ENCODE data around the gene PRAC2. TPM values are rescaled to one million over a fixed set of nuclear protein-coding genes. Genes with fewer than 3 reads are reported as not detected.

Gene PRAC2
- not detected in 2 replicates for total RNA-seq

DNA sequence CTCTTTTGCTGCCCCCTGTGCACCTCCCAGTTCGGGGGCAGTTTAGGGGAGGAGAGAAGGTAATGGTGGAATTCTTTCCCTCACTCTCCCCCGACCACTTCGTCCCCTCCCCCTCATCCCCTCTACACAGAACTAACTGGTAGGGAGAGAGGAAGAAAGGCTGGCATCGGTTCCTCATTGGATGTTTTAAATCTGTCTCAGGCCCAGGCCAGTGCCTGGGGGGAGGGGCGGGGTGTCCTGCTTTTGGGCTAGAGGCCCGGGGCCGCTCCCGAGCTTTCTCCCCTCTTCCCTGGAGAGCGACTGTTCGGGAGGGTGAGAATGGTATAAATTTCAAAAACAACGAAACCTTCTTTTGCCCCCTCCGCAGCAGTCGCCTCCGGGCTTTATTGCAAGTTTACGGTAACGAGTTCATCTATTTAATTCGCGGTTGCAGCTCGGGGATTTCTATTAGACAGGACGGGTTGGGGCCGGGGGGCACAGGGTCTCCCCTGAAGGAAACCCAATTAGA, at the start of gene PRAC2:
PRAC2 (plus strand) TSS at position 271 of the 508 bp plus-strand sequence. CDS start 1,226 bp downstream, outside the sequence.
- no peak for DNase-seq (ENCODE audit: insufficient read length, low spot score, missing footprints)
- no peaks in the 10 kb centered on the region for H3K9me3 ChIP-seq (ENCODE audit: low read depth, low read length)
- no peaks in the 10 kb centered on the region for H3K79me2 ChIP-seq (ENCODE audit: insufficient read depth, low read length)
- H3K4me1 ChIP-seq (ENCODE audit: insufficient read depth, low read length) = peaks cover 5% of the 10 kb centered on the region
- H3K27me3 ChIP-seq (ENCODE audit: insufficient read depth, low read length) = peaks cover 99% of the 10 kb centered on the region
- H4K20me1 ChIP-seq (ENCODE audit: insufficient read depth, low read length) = peaks cover 3% of the 10 kb centered on the region
- no peaks in the 10 kb centered on the region for H3K36me3 ChIP-seq (ENCODE audit: insufficient read depth, low read length)
- no peak within 1 kb of the TSS for H3K4me3 ChIP-seq (ENCODE audit: insufficient read depth, low read length)
- TF ChIP-seq, protein P1, sequence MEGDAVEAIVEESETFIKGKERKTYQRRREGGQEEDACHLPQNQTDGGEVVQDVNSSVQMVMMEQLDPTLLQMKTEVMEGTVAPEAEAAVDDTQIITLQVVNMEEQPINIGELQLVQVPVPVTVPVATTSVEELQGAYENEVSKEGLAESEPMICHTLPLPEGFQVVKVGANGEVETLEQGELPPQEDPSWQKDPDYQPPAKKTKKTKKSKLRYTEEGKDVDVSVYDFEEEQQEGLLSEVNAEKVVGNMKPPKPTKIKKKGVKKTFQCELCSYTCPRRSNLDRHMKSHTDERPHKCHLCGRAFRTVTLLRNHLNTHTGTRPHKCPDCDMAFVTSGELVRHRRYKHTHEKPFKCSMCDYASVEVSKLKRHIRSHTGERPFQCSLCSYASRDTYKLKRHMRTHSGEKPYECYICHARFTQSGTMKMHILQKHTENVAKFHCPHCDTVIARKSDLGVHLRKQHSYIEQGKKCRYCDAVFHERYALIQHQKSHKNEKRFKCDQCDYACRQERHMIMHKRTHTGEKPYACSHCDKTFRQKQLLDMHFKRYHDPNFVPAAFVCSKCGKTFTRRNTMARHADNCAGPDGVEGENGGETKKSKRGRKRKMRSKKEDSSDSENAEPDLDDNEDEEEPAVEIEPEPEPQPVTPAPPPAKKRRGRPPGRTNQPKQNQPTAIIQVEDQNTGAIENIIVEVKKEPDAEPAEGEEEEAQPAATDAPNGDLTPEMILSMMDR (IDR thresholded peaks at IDR 0.05; ENCODE audit: extremely low read depth, low read depth, low read length) = no peak
- no peak within 1 kb of the TSS for H3K4me2 ChIP-seq (ENCODE audit: insufficient read depth, low read length)
- H3K27ac ChIP-seq (ENCODE audit: low read depth, low read length) = no peak within 1 kb of the TSS
- no peak within 1 kb of the TSS for H2AFZ ChIP-seq (ENCODE audit: low read length)

DNA sequence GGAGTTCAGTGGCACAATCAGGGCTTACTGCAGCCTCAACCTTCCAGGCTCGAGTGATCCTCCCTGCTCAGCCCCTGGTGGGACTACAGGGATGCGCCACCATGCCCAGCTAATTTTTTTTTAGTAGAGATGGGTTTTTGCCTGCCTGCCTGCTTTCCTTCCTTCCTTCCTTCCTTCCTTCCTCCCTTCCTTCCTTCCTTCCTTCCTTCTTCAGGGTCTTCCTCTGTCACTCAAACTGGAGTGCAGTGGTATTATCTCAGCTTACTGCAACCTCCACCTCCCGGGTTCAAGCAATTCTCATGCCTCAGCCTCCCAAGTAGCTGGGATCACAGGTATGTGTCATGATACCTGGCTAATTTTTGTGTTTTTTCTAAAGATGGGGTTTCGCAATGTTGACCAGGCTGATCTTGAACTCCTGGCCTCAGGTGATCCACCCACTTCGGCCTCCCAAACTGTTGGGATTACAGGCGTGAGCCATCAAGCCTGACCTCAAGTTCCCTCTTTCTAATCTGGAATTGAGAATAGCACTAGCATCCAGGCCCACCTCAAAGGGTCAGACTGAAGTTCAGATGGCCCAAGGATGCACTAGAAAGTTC, 45.9 kb upstream of the PRAC2 start:
- Histone ChIP-seq H3K36me3 (ENCODE audit: insufficient read depth, low read length) (no peaks in the 10 kb centered on the region), H4K20me1 (ENCODE audit: insufficient read depth, low read length) (no peaks in the 10 kb centered on the region), H3K4me1 (ENCODE audit: insufficient read depth, low read length) (peaks cover under 1% of the 10 kb centered on the region), H3K4me3 (ENCODE audit: insufficient read depth, low read length) (no peak overlapping the region), H2AFZ (ENCODE audit: low read length) (no peak overlapping the region), H3K27me3 (ENCODE audit: insufficient read depth, low read length) (peaks cover 22% of the 10 kb centered on the region), H3K9me3 (ENCODE audit: low read depth, low read length) (no peaks in the 10 kb centered on the region), H3K79me2 (ENCODE audit: insufficient read depth, low read length) (no peaks in the 10 kb centered on the region), H3K27ac (ENCODE audit: low read depth, low read length) (no peak overlapping the region), H3K4me2 (ENCODE audit: insufficient read depth, low read length) (no peak overlapping the region)
- DNase-seq (ENCODE audit: insufficient read length, low spot score, missing footprints) = no peak
- TF ChIP-seq, protein P1 (IDR thresholded peaks at IDR 0.05; ENCODE audit: extremely low read depth, low read depth, low read length) = no peak

DNA sequence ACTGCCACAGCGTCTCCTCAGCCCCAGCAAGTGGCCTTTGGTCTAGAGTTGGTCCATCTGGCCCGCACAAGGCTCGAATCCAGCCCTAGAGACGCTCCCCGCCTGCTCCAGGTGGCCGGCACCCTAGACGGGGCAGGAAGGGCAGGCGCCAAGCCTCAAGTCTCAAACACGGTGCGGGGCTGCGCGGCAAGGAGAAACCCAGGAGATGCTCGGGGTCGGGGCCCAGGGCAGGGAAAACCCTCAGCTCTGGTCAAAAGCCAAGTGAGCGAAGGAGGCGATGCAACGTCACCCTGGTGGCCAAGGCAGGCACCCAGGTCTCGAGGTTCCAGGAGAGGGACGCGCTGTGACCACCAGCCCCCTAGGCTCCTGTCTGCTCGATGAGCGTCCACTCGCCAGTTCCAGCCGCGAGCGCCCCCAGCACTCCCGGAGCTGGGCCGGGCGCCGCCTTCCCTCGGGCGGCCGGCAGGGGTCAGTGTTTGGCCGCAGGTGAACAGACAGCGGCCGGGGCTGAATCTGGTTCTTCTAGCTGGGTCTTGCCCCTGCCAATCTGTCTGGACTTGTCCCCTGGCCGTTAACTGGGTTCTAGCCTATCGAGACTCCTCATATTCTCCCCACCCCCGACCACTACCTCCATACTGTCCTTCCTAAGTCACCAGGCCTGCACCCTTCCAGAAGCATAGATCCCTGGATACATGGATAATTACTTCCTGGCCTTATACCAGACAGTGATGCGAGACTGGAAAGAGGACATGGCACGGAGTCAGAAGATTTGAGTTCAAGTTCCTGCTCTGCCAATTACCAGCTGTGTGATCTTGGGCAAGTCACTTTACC, 44.6 kb upstream of the PRAC2 start:
- H3K79me2 ChIP-seq (ENCODE audit: insufficient read depth, low read length) = no peaks in the 10 kb centered on the region
- no peaks in the 10 kb centered on the region for H3K9me3 ChIP-seq (ENCODE audit: low read depth, low read length)
- no peak overlapping the region for H3K4me3 ChIP-seq (ENCODE audit: insufficient read depth, low read length)
- peak overlapping the region; percentile 32 for H2AFZ ChIP-seq (ENCODE audit: low read length)
- H4K20me1 ChIP-seq (ENCODE audit: insufficient read depth, low read length) = no peaks in the 10 kb centered on the region
- DNase-seq (ENCODE audit: insufficient read length, low spot score, missing footprints) = peak; percentile 89
- H3K27me3 ChIP-seq (ENCODE audit: insufficient read depth, low read length) = peaks cover 22% of the 10 kb centered on the region
- no peak overlapping the region for H3K27ac ChIP-seq (ENCODE audit: low read depth, low read length)
- H3K4me1 ChIP-seq (ENCODE audit: insufficient read depth, low read length) = no peaks in the 10 kb centered on the region
- no peaks in the 10 kb centered on the region for H3K36me3 ChIP-seq (ENCODE audit: insufficient read depth, low read length)
- peak overlapping the region; percentile 33 for H3K4me2 ChIP-seq (ENCODE audit: insufficient read depth, low read length)
- TF ChIP-seq, protein P1 (IDR thresholded peaks at IDR 0.05; ENCODE audit: extremely low read depth, low read depth, low read length) = peak; percentile 78

Data from osteoblast (primary cell).